ENCODE measurements around the gene RBFOX1.

Gene RBFOX1

GRCh38 chr16:7548796-7549318, 216.2 kb downstream of the RBFOX1 start:
- no peak overlapping the region for H3K4me3 ChIP-seq (replicated peaks in 1 of 2; ENCODE audit: low read depth in 2 of 2, low read length in 2 of 2)
- DNase-seq (ENCODE audit: low read depth in 2 of 2), result no peak
- no peak for TF ChIP-seq CTCF (IDR thresholded peaks at IDR 0.05; ENCODE audit: low read depth, low read length)

- no peak for TF ChIP-seq CTCF (IDR thresholded peaks at IDR 0.05; ENCODE audit: low read depth, low read length)
- no peak overlapping the region for H3K4me3 ChIP-seq (replicated peaks in 1 of 2; ENCODE audit: low read depth in 2 of 2, low read length in 2 of 2)
- no peak for DNase-seq (ENCODE audit: low read depth in 2 of 2)
These were observed 217.5 kb downstream of the RBFOX1 start for GRCh38 chr16:7550096-7550495.

- no peak overlapping the region for H3K4me3 ChIP-seq (replicated peaks in 1 of 2; ENCODE audit: low read depth in 2 of 2, low read length in 2 of 2)
- no peak for TF ChIP-seq CTCF (IDR thresholded peaks at IDR 0.05; ENCODE audit: low read depth, low read length)
- no peak for DNase-seq (ENCODE audit: low read depth in 2 of 2)
These were observed 222.8 kb downstream of the RBFOX1 start for GRCh38 chr16:7555459-7555858.

- TF ChIP-seq CTCF (IDR thresholded peaks at IDR 0.05; ENCODE audit: low read depth, low read length), result no peak
- no peak overlapping the region for H3K4me3 ChIP-seq (replicated peaks in 1 of 2; ENCODE audit: low read depth in 2 of 2, low read length in 2 of 2)
- DNase-seq (ENCODE audit: low read depth in 2 of 2), result no peak
These were observed 229.3 kb downstream of the RBFOX1 start for GRCh38 chr16:7561908-7562405.

GRCh38 chr16:7566360-7566759, 233.7 kb downstream of the RBFOX1 start:
- DNase-seq (ENCODE audit: low read depth in 2 of 2), result no peak
- H3K4me3 ChIP-seq (replicated peaks in 1 of 2; ENCODE audit: low read depth in 2 of 2, low read length in 2 of 2), result no peak overlapping the region
- no peak for TF ChIP-seq CTCF (IDR thresholded peaks at IDR 0.05; ENCODE audit: low read depth, low read length)

- no peak overlapping the region for H3K4me3 ChIP-seq (replicated peaks in 1 of 2; ENCODE audit: low read depth in 2 of 2, low read length in 2 of 2)
- no peak for DNase-seq (ENCODE audit: low read depth in 2 of 2)
- TF ChIP-seq CTCF (IDR thresholded peaks at IDR 0.05; ENCODE audit: low read depth, low read length), result no peak
These were observed 238.7 kb downstream of the RBFOX1 start for GRCh38 chr16:7571366-7571765.

- no peak for DNase-seq (ENCODE audit: low read depth in 2 of 2)
- no peak overlapping the region for H3K4me3 ChIP-seq (replicated peaks in 1 of 2; ENCODE audit: low read depth in 2 of 2, low read length in 2 of 2)
- TF ChIP-seq CTCF (IDR thresholded peaks at IDR 0.05; ENCODE audit: low read depth, low read length), result no peak
These were observed 244.9 kb downstream of the RBFOX1 start for GRCh38 chr16:7577588-7577987.
